OCI-LY3 (cell line): ENCODE data around the gene SPAAR.

ENCODE experiments used
- H2AFZ ChIP-seq: fragments of 200-600, 300-600 bp; shearing (Covaris generic); 2 replicates; pipeline ENCODE4 v1.6.0; 2014; ENCODE audit warnings: antibody characterized with exemption, low read depth, low read length
- H3K27ac ChIP-seq: fragments of 200-600, 300-600 bp; sonication (generic); 2 replicates; pipeline ENCODE4 v1.5.1; 2014; ENCODE audit warnings: mild to moderate bottlenecking, low read length, moderate library complexity, mixed read lengths
- H3K27me3 ChIP-seq: fragments of 200-600, 300-600 bp; sonication (generic); 2 replicates; pipeline ENCODE4 v1.6.1; 2014; ENCODE audit warnings: low read depth, low read length, mixed read lengths
- H3K36me3 ChIP-seq: fragments of 200-600, 300-600 bp; sonication (generic); replicated peaks from 2 replicates; pipeline ENCODE3; 2014; ENCODE audit warnings: low read depth, low read length, mixed read lengths
- H3K4me1 ChIP-seq: fragments of 300-600, 200-600 bp; sonication (generic); 2 replicates; pipeline ENCODE4 v1.6.1; 2014; ENCODE audit warnings: low read length, mixed read lengths
- H3K4me2 ChIP-seq: fragments of 200-600, 300-600 bp; sonication (generic); 2 replicates; pipeline ENCODE4 v1.6.1; 2014; ENCODE audit warnings: low read length, mixed read lengths
- H3K4me3 ChIP-seq: fragments of 300-600, 200-600 bp; sonication (generic); 2 replicates; pipeline ENCODE4 v1.5.1; 2014; ENCODE audit warnings: antibody characterized with exemption, mild to moderate bottlenecking, low read length, moderate library complexity
- H3K79me2 ChIP-seq: fragments of 300-600, 200-600 bp; shearing (Covaris generic); 2 replicates; pipeline ENCODE4 v1.6.1; 2014; ENCODE audit warnings: mild to moderate bottlenecking, low read length, mixed read lengths
- H3K9ac ChIP-seq: fragments of 300-600, 200-600 bp; shearing (Covaris generic); 2 replicates; pipeline ENCODE4 v1.6.0; 2014; ENCODE audit warnings: mild to moderate bottlenecking, low read length, moderate library complexity
- H3K9me3 ChIP-seq: fragments of 200-600, 300-600 bp; shearing (Covaris generic); 2 replicates; pipeline ENCODE4 v1.6.1; 2014; ENCODE audit warnings: low read length, mixed read lengths; ENCODE audit not compliant: insufficient read depth
- H4K20me1 ChIP-seq: fragments of 200-600, 300-600 bp; sonication (generic); 2 replicates; pipeline ENCODE4 v1.6.1; 2016; ENCODE audit warnings: low read length, mixed read lengths; ENCODE audit not compliant: insufficient read depth
- CTCF ChIP-seq: fragments of 200-600, 300-600 bp; sonication (generic); IDR thresholded peaks from 2 replicates; pipeline ENCODE4 v1.5.1; 2014; ENCODE audit warnings: antibody characterized with exemption, low read length, low read depth
- EZH2phosphoT487 ChIP-seq: fragments of 200-600 bp; shearing (Covaris generic); IDR thresholded peaks from 2 replicates; pipeline ENCODE4 v1.6.1; 2018; ENCODE audit warnings: antibody characterized with exemption, mixed run types, low read depth

The SPAAR gene

GRCh38 chr9:35958104-35958837 is 49.0 kb downstream of the SPAAR start, which contains the start of gene OR2S2:
TSS of gene OR2S2 (minus strand) at chr9:35958154. CDS start at chr9:35958098, 56 bp downstream.
- H3K4me2 ChIP-seq: no peak within 1 kb of the TSS
- H3K4me1 ChIP-seq: no peaks in the 10 kb centered on the region
- H3K27me3 ChIP-seq: peaks cover 55% of the 10 kb centered on the region
- no peak within 1 kb of the TSS for H2AFZ ChIP-seq
- H3K4me3 ChIP-seq: no peak within 1 kb of the TSS
- H3K9ac ChIP-seq: no peak within 1 kb of the TSS
- H3K36me3 ChIP-seq: no peaks in the 10 kb centered on the region
- TF ChIP-seq EZH2phosphoT487 (no peak), CTCF (no peak)
- no peak within 1 kb of the TSS for H3K27ac ChIP-seq
- H4K20me1 ChIP-seq: no peaks in the 10 kb centered on the region
- H3K79me2 ChIP-seq: no peaks in the 10 kb centered on the region
- no peaks in the 10 kb centered on the region for H3K9me3 ChIP-seq

DNA sequence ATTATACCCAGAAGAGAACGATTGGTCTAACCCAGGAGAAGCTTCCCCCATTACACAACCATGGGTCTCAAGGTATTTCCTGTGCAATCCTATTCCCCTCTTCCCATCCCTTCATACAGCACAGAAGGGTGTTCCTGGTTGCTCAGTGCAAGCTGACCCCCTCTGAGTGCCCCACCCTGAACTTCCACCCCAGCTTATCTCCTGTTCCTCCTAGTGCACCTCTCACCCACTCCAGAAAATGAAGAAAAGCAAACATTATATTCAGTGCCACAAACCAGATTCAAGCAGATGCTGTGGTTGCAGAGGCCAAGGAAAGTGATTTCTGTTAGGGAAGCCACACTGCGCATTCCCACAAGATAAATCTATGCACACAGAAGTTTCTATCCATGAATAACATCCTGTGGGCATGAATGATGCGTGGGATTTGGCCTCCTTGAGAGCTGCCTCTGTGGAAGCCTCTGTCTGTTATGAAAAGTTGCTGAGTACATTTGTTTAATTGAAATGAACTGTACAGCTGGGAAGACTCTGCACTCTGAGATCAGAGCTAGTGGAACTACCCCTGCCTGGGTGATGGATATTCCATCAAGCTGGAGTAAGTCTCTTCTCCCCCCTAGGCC is 50.9 kb downstream of the SPAAR start:
- H4K20me1 ChIP-seq: no peaks in the 10 kb centered on the region
- H3K27me3 ChIP-seq: peaks cover 56% of the 10 kb centered on the region
- no peaks in the 10 kb centered on the region for H3K79me2 ChIP-seq
- TF ChIP-seq EZH2phosphoT487 (no peak), CTCF (no peak)
- H3K4me3 ChIP-seq: no peak overlapping the region
- no peak overlapping the region for H3K27ac ChIP-seq
- no peaks in the 10 kb centered on the region for H3K4me1 ChIP-seq
- H3K36me3 ChIP-seq: no peaks in the 10 kb centered on the region
- H3K9ac ChIP-seq: no peak overlapping the region
- H3K9me3 ChIP-seq: no peaks in the 10 kb centered on the region
- H2AFZ ChIP-seq: no peak overlapping the region
- H3K4me2 ChIP-seq: no peak overlapping the region
